Endothelial cell of umbilical vein (primary cell): ENCODE measurements around the gene FMNL2.

Source experiments
- FOS ChIP-seq: IDR thresholded peaks from 2 replicates; pipeline ENCODE4 v1.6.1; 2011; ENCODE audit warnings: mild to moderate bottlenecking, low read length, moderate library complexity, borderline replicate concordance; ENCODE audit not compliant: insufficient read depth
- JUN ChIP-seq: IDR thresholded peaks from 2 replicates; pipeline ENCODE4 v1.6.1; 2011; ENCODE audit warnings: borderline replicate concordance, low read depth; ENCODE audit not compliant: insufficient read length, insufficient read depth
- POLR2A ChIP-seq: IDR thresholded peaks from 2 replicates; pipeline ENCODE4 v1.6.1; 2012; ENCODE audit warnings: low read depth, mild to moderate bottlenecking, control low read depth, low read length
- POLR2AphosphoS5 ChIP-seq: IDR thresholded peaks from 2 replicates; pipeline ENCODE4 v1.6.1; 2012; ENCODE audit warnings: low read depth, mild to moderate bottlenecking, control low read depth, low read length, moderate library complexity; ENCODE audit not compliant: insufficient read depth
- TF ChIP-seq, protein P1 (sequence below), 2 donors: IDR thresholded peaks; 1 replicate in 1 of 2; 2 replicates in 1 of 2; pipeline ENCODE4 v1.5.1; 2011; ENCODE audit warnings: low read length in 2 of 2, mild to moderate bottlenecking in 2 of 2, moderate library complexity in 2 of 2, control low read depth in 1 of 2, inconsistent platforms in 1 of 2, low read depth in 1 of 2; ENCODE audit not compliant: insufficient read depth in 1 of 2; ENCODE audit errors: extremely low read depth in 1 of 2

GRCh38 chr2:152436148-152436547 is 101.2 kb downstream of the FMNL2 start:
- TF ChIP-seq POLR2AphosphoS5 (no peak), JUN (no peak), POLR2A (no peak), FOS (no peak)
- TF ChIP-seq, protein P1, sequence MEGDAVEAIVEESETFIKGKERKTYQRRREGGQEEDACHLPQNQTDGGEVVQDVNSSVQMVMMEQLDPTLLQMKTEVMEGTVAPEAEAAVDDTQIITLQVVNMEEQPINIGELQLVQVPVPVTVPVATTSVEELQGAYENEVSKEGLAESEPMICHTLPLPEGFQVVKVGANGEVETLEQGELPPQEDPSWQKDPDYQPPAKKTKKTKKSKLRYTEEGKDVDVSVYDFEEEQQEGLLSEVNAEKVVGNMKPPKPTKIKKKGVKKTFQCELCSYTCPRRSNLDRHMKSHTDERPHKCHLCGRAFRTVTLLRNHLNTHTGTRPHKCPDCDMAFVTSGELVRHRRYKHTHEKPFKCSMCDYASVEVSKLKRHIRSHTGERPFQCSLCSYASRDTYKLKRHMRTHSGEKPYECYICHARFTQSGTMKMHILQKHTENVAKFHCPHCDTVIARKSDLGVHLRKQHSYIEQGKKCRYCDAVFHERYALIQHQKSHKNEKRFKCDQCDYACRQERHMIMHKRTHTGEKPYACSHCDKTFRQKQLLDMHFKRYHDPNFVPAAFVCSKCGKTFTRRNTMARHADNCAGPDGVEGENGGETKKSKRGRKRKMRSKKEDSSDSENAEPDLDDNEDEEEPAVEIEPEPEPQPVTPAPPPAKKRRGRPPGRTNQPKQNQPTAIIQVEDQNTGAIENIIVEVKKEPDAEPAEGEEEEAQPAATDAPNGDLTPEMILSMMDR (IDR thresholded peaks at IDR 0.05; ENCODE audit: extremely low read depth in 1 of 2, insufficient read depth in 1 of 2, low read depth in 1 of 2, low read length in 2 of 2) = no peak
